Activated B cell treated with CpG ODN at 0.5 μM for 24 hours (primary cell): ENCODE results near the gene VPS35. TPM values are rescaled to one million over a fixed set of nuclear protein-coding genes. Genes with fewer than 3 reads are reported as not detected.
"Not testable (repeated sequence)": the region's sequence is repeated elsewhere in the genome, so short reads cannot be mapped to it uniquely, and the experiment has no call there.

Experiments
- ATAC-seq: fragments of 200-7000 bp; cut with Tn5 transposase; one replicate; pipeline ENCODE4 v1.10.0; 2021; ENCODE audit warnings: low read depth, mild to moderate bottlenecking, moderate library complexity
- CTCF ChIA-PET: fragments of 350-600 bp; sonication (Branson Sonifier 250); formaldehyde crosslinking; loops from one replicate; lab custom pipeline; 2021; ENCODE audit warnings: antibody characterized with exemption; lab: Charles Lee
- POLR2A ChIA-PET: fragments of 350-600 bp; sonication (Branson Sonifier 250); formaldehyde crosslinking; loops from one replicate; lab custom pipeline; 2021; ENCODE audit warnings: antibody characterized with exemption; lab: Charles Lee
- DNase-seq: peaks from one replicate; pipeline ENCODE4 v3.0.0; 2022
- H3K27ac Mint-ChIP-seq: one replicate; pipeline ENCODE4 v1.8.0; 2020; ENCODE audit warnings: mixed read lengths
- H3K27me3 Mint-ChIP-seq: one replicate; pipeline ENCODE4 v1.8.0; 2021; ENCODE audit warnings: mixed read lengths
- H3K36me3 Mint-ChIP-seq: one replicate; pipeline ENCODE4 v1.8.0; 2021; ENCODE audit warnings: low read depth, mixed read lengths
- H3K4me1 Mint-ChIP-seq: one replicate; pipeline ENCODE4 v1.8.0; 2021; ENCODE audit warnings: mixed read lengths
- H3K4me3 Mint-ChIP-seq: one replicate; pipeline ENCODE4 v1.8.0; 2020; ENCODE audit warnings: mild to moderate bottlenecking, mixed read lengths
- H3K9me3 Mint-ChIP-seq: one replicate; pipeline ENCODE4 v1.8.0; 2020; ENCODE audit warnings: mixed read lengths
- intact Hi-C: fragments of 100-400 bp; cut with micrococcal nuclease; formaldehyde crosslinking; loops from one replicate; pipeline ENCODE4 v1.15.1; 2024
- total RNA-seq: library from RNA; stranded (reverse); gene quantifications from 2 replicates; pipeline ENCODE4 v1.2.3, GENCODE V29; 2022
- TF ChIP-seq, protein P1 (sequence below): fragments of 200-600 bp; IDR thresholded peaks from one replicate; pipeline ENCODE4 v1.8.0; 2022; ENCODE audit warnings: antibody characterized with exemption, mild to moderate bottlenecking

VPS35 gene
- total RNA-seq, 1 donor from 2014 or later = 97.1 TPM

DNA sequence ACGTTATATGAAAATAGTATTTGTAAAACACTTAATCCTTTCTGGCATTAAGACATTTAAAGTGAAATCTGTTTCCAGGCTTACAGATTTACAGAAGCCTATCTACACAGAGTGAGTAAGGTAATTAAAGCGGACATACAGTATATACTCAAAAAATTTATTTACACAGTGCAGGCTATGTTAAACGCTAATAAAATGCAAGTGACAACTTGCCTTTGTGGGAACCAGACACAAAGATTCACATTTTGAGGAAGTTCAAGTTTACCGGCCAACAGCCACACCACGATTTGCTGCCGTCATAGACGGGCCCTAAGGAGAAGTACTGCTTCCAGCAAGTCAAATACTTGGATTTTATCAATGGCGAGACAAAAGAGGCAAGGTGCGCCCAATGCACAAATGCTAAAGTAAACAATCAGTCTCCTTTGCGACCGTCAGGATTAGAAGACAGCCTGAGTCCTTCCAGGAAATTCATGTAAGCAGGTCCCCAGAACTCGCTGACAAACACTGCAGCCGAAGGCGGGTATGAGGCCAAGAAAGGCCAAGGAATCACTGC lies 801 bp downstream of the VPS35 start:
- ChIA-PET POLR2A (no interaction called here), CTCF (no interaction called here)
- H3K9me3 Mint-ChIP-seq = no peaks in the 10 kb centered on the region
- no peaks in the 10 kb centered on the region for H3K27me3 Mint-ChIP-seq
- TF ChIP-seq, protein P1, sequence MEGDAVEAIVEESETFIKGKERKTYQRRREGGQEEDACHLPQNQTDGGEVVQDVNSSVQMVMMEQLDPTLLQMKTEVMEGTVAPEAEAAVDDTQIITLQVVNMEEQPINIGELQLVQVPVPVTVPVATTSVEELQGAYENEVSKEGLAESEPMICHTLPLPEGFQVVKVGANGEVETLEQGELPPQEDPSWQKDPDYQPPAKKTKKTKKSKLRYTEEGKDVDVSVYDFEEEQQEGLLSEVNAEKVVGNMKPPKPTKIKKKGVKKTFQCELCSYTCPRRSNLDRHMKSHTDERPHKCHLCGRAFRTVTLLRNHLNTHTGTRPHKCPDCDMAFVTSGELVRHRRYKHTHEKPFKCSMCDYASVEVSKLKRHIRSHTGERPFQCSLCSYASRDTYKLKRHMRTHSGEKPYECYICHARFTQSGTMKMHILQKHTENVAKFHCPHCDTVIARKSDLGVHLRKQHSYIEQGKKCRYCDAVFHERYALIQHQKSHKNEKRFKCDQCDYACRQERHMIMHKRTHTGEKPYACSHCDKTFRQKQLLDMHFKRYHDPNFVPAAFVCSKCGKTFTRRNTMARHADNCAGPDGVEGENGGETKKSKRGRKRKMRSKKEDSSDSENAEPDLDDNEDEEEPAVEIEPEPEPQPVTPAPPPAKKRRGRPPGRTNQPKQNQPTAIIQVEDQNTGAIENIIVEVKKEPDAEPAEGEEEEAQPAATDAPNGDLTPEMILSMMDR = no peak
- no peak overlapping the region for H3K27ac Mint-ChIP-seq
- intact Hi-C loops = loop anchor here (1.0 to 10.0 kb wide), 8 partner anchors 29 to 777 kb away; partner anchors contain the start of genes ITFG1, PHKB and SHCBP1
- peaks cover 45% of the 10 kb centered on the region for H3K4me1 Mint-ChIP-seq
- no peak overlapping the region for H3K4me3 Mint-ChIP-seq
- peaks cover under 1% of the 10 kb centered on the region for H3K36me3 Mint-ChIP-seq
- DNase-seq = no peak
- ATAC-seq = no peak

DNA sequence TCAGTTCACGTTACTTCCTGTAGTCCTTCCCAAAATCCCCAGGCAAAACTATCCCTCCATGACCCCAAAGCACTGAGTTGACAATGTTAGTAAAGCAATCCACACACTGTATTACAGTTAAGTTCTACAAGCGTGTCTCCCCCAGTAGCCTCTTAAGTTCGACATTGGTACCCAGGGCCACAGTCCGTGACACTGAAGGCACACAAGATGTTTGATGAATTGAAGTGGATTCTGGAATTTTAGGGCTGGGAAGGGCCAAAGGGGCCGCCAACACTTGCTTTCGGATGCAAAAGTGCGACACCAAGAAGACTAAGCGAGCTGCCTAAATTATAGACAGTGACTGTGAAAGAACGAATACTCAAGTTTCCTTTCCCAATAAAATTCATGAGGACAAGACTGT lies 1.5 kb downstream of the VPS35 start:
- ATAC-seq (no peak), DNase-seq (no peak)
- no peaks in the 10 kb centered on the region for H3K9me3 Mint-ChIP-seq
- peaks cover 2% of the 10 kb centered on the region for H3K36me3 Mint-ChIP-seq
- H3K4me1 Mint-ChIP-seq = peaks cover 46% of the 10 kb centered on the region
- ChIA-PET CTCF (interaction anchor here (1.4 to 1.8 kb wide), 2 partner anchors 14 to 113 kb away, joined by 7 to 8 read pairs; no protein-coding TSS in a partner anchor), POLR2A (no interaction called here)
- intact Hi-C loops = loop anchor here (5.0 to 10.0 kb wide), 3 partner anchors 120 to 777 kb away; partner anchors contain the start of genes ITFG1 and PHKB
- H3K27me3 Mint-ChIP-seq = no peaks in the 10 kb centered on the region
- no peak overlapping the region for H3K4me3 Mint-ChIP-seq
- TF ChIP-seq, protein P1 = no peak
- H3K27ac Mint-ChIP-seq = no peak overlapping the region

DNA sequence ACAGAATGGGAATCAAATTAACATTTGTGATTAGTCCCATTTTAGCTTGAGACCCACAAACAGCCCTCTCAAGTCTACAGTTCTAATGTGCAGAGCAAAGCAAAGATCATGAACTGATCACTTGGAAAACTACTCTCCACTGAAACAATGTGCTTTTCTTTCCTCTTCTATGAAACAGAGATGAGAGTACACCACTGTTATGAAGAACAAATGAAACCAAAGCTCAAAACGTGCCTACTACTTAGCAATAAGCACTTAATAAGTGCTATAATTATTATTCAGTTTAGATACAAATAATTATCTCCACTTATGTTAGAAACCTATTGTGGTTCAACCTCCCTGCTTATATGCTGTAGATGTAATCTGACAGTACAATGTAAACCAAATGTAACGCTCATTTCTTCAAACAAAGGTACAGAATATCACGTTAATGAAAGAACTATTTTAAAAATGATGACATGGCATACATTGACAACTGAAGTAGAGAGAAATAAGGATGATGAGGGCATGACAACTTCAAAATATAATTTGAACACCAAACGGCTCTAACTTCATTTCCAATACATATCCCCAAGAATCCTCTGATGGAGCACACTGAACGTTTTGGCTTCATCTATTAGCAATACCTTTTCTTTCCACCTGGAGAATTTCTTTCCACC lies 2.0 kb downstream of the VPS35 start:
- CTCF ChIA-PET = interaction anchor here (1.4 to 1.8 kb wide), 2 partner anchors 13 to 114 kb away, joined by 7 to 8 read pairs; no protein-coding TSS in a partner anchor
- no peaks in the 10 kb centered on the region for H3K27me3 Mint-ChIP-seq
- no peak overlapping the region for H3K4me3 Mint-ChIP-seq

DNA sequence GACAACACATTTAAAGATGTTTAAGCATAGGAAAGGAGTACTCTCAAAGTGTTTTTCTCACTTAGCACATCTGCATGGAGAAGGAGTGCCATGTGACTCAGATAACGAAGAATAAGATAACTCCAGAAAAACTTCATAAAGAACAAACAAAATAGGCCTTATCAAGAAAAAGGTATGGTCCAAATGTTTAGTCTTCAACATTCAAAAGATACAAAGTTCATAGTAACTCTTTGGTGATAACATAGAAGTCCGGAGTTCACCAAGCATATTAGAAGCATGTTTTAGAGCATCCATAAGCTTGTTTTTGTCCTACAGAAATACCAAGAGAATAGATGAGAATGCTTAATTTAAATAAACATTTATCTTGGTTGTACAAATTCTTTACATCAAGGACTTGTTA lies 7.1 kb downstream of the VPS35 start:
- H3K27ac Mint-ChIP-seq, POLR2A ChIA-PET, H3K9me3 Mint-ChIP-seq, H3K27me3 Mint-ChIP-seq, DNase-seq, ATAC-seq, H3K4me3 Mint-ChIP-seq: not testable (repeated sequence)
- intact Hi-C loops = loop anchor here (10.0 kb wide), 1 partner anchor 783 kb away; the partner anchor contains the start of genes ITFG1 and PHKB
- Mint-ChIP-seq H3K4me1 (peaks cover 30% of the 10 kb centered on the region), H3K36me3 (peaks cover 52% of the 10 kb centered on the region)
- CTCF ChIA-PET = interaction anchor here (1.2 kb wide), 1 partner anchor 8 kb away, joined by 6 read pairs; no protein-coding TSS in a partner anchor

More for the DNA sequence above, 2.0 kb downstream of the VPS35 start:
- intact Hi-C loops = loop anchor here (5.0 to 10.0 kb wide), 3 partner anchors 120 to 778 kb away; partner anchors contain the start of genes ITFG1 and PHKB
- no peak for DNase-seq
- Mint-ChIP-seq H3K27ac (no peak overlapping the region), H3K9me3 (no peaks in the 10 kb centered on the region), H3K36me3 (peaks cover 7% of the 10 kb centered on the region), H3K4me1 (peaks cover 46% of the 10 kb centered on the region)
- ATAC-seq = no peak
- TF ChIP-seq, protein P1 = no peak
- POLR2A ChIA-PET = interaction anchor here (0.8 kb wide), 1 partner anchor 10 kb away, joined by 3 read pairs; no protein-coding TSS in a partner anchor

DNA sequence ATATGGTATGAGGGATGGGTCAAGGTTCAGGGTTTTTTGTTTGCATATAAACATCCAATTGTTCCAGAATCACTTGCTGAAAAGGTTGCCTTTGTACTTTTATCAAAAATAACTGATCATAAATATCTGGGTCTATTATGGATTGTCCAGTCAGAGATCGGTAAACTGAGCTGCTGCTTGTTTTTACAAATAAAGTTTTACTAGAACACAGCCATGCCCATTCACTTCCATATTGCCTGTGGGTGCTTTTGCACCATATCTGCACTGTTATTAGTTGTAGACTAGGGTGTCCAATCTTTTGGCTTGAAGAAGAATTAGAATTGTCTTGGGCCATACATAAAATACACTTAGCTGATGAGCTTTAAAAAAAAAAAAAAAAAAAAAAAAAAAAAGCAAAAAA lies 11.0 kb downstream of the VPS35 start:
- intact Hi-C loops = loop anchor here (10.0 kb wide), 1 partner anchor 1487 kb away; no protein-coding TSS in a partner anchor
- H3K4me3 Mint-ChIP-seq = not testable (repeated sequence)

More for the DNA sequence above, 11.0 kb downstream of the VPS35 start:
- not testable (repeated sequence) for H3K27me3 Mint-ChIP-seq, DNase-seq, H3K27ac Mint-ChIP-seq, ATAC-seq, H3K4me1 Mint-ChIP-seq, H3K9me3 Mint-ChIP-seq
- ChIA-PET POLR2A (interaction anchor here (0.6 to 0.8 kb wide), 2 partner anchors 8 to 157 kb away, joined by 3 read pairs; no protein-coding TSS in a partner anchor), CTCF (interaction anchor here (1.2 kb wide), 1 partner anchor 241 kb away, joined by 3 read pairs; no protein-coding TSS in a partner anchor)
- H3K36me3 Mint-ChIP-seq = peaks cover 81% of the 10 kb centered on the region
